Measurements from ENCODE around the gene TTC7B.

TTC7B gene

GRCh38 chr14:90649557-90650135 is 166.6 kb downstream of the TTC7B start:
- in situ Hi-C loops (cut with MboI; ENCODE audit: low sequenced_read_pairs): no loop called here

- in situ Hi-C loops (cut with MboI; ENCODE audit: low sequenced_read_pairs): no loop called here
Observed at GRCh38 chr14:90649083-90649482, 167.1 kb downstream of the TTC7B start.

DNA sequence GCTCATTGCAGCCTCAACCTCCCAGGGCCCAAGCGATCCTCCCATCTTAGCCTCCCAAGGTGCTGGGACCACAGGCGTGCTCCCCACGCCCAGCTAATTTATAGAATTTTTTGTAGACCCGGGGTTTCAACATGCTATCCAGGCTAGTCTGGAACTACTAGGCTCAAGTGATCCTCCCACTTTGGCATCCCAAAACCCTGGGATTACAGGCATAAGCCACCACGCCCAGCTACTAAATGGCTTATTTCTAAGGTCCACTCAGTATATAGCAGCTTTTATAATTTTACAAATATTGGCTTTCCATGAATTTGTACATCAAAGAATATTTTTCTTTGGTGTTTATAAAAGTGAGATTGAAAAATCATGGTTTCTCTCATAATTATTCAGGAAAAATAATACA is 167.8 kb downstream of the TTC7B start:
- in situ Hi-C loops (cut with MboI; ENCODE audit: low sequenced_read_pairs): no loop called here

DNA sequence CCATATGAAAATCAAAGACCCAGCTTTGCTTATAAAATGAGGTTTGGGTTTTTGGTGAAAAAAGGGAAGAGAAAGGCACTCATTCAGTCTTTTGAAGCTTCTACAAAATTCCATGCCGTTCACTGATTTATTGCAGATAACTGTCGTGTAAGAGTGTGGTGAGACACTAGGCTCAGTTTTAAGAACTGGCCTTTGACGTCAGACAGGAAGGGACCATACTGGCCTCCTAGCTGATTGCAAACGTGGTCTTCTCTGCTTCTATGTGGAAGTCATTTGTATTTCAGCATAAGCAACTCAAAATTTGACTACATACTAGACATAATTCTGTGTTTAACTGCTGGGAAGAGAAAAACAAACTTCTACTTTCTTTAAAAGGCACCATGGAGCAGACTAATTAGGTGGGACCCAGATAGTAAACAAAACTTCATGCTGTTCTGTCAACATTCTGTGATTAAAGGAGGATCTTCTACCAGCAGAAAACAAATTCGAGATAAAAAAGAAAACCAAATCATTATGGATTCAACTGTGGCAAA is 168.7 kb downstream of the TTC7B start:
- in situ Hi-C loops (cut with MboI; ENCODE audit: low sequenced_read_pairs): no loop called here

- in situ Hi-C loops (cut with MboI; ENCODE audit: low sequenced_read_pairs): no loop called here
Observed at GRCh38 chr14:90645842-90646443, 170.3 kb downstream of the TTC7B start.

DNA sequence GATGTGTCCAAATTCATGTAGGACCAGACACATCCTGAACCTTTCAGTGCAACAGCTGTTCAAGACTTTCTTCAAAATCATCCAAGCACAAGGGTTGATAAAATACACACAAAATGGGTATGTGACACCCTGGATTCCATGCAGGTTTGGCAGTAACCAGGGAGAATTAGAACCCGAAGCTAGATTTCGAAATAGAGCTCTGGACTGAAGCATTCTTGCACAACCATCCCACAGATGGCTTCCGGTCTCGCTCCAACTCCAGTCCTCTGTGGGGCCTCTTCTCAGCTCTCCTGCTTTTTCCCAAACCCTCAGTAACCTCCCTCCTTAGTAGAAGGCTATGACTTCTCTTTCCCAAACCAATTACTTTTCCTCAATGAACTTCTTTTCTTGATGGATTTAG is 171.3 kb downstream of the TTC7B start:
- in situ Hi-C loops (cut with MboI; ENCODE audit: low sequenced_read_pairs): no loop called here

- in situ Hi-C loops (cut with MboI; ENCODE audit: low sequenced_read_pairs): no loop called here
Observed at GRCh38 chr14:90643982-90644670, 172.1 kb downstream of the TTC7B start.

GRCh38 chr14:90642244-90642717 is 173.9 kb downstream of the TTC7B start:
- in situ Hi-C loops (cut with MboI; ENCODE audit: low sequenced_read_pairs): no loop called here

GRCh38 chr14:90641615-90642243 is 174.5 kb downstream of the TTC7B start:
- in situ Hi-C loops (cut with MboI; ENCODE audit: low sequenced_read_pairs): no loop called here

DNA sequence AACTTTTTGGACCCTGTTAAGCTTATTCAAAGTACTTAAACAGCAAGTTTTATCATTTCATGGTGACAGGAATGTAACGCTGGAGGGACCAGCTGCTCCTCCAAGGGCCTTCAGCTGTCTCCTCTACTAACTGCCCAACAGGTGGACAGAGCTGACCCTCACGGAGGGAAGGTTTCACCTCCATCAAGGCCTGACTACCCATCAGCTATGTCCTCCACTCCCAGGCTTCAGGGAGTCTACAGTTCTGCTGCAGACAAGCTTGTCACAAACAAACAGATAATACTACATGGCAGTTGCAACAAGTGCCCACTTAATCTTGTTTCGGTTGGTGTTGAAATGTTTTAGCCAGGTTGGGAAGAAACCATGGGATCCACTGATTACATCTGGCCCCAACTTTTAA is 175.1 kb downstream of the TTC7B start:
- in situ Hi-C loops (cut with MboI; ENCODE audit: low sequenced_read_pairs): no loop called here

- in situ Hi-C loops (cut with MboI; ENCODE audit: low sequenced_read_pairs): no loop called here
Observed at GRCh38 chr14:90639641-90640040, 176.6 kb downstream of the TTC7B start.

DNA sequence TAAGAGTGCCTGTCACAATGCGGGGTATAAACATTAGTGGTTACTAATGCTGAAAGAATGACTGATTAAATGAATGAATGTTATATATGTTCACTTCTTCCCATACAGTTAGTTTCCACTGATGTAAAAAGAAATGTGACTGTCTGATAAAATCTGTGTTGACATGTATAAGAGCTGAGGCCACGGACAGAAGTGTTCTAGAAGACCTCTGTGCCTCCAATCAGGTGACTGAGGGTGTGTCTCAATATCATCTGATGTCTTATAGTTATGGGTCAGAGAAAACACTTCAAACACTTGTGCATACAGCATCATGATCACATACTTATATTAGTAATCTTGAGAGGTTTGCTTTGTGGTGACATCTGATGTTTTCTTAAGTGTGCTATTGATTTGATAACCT is 183.4 kb downstream of the TTC7B start:
- in situ Hi-C loops (cut with MboI; ENCODE audit: low sequenced_read_pairs): no loop called here

DNA sequence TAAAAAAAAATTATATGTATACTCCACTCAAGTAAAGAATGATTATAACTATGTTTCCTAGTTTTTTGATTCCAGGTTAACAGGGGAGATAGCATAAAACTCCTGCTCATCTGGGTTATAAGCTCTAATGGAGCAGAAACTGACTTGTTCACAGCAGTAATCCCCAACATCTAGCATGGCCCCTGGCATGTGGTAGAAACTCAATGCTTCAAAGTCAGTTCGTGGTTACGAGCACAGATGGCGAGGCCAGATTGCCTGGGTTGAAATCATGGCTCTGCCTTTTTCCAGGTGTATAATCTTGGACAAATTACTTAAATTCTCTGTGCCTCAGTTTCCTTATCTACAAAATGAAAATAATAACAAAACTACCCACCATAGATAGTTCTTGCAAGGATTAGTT is 183.8 kb downstream of the TTC7B start:
- in situ Hi-C loops (cut with MboI; ENCODE audit: low sequenced_read_pairs): no loop called here

DNA sequence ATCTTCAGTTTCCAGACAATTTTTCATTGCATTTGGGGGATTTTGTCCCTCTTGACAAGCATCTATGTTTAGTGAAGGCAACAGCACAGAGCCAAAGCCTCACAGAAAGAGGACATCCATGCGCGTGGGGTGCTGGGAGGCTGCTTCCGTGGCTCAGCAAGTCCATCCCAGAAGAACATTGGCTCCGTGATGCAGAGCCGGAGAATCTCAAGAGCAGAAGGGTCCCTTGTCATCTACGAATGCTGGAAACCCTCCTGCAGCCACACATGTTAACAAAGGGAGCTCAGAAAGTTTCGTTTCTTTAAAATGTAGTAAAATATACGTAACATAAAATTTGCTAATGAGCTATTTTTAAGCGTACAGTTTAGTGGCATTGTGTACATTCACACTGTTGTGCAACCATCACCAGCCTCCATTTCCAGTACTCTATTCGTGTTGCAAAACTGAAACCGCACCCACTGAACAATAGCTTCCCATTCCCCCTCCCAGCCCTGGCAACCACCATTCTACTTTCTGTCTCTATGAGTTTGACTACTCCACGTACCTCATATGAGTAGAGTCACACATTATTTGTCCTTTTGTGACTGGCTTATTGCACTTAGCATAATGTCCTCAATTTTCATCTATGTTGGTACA is 185.9 kb downstream of the TTC7B start:
- in situ Hi-C loops (cut with MboI; ENCODE audit: low sequenced_read_pairs): no loop called here

DNA sequence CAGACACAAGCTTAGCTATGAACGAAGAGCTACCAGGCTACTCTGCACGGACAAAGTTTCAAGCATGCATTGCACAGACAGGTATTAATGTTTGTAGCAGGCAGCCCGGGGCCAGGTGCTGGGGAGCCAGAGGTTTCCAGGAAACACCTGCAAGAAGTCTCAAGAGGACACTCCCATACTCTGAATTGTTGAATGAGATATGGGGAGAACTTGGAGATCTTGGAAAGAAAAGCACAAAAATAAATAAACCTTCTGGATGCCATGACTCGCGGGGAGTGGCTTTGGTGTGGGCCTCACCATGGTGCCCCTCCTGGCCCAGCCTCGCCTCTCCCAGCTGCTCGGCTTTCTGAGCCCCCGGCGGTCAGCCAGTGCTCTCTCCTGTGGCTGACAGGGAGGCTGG is 186.8 kb downstream of the TTC7B start:
- in situ Hi-C loops (cut with MboI; ENCODE audit: low sequenced_read_pairs): no loop called here

DNA sequence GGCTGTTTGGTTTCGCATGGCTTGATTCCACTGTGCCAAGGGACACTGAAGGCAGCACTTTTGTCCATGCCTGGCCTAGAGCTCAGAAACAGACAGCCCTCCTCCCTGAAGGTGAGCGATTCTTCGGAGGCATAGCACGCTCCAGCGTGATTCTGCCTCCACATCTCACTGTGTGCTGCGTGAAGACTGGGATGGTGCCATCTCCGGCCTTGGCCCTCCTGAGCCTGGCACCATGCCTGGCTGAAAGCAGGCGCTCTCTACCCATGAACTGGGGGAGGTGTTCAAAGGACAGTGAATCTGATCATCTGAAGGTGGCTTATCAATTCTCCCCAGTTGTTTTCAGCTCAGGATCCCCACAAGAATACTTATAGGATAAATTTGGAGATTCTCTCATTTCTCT is 187.4 kb downstream of the TTC7B start:
- in situ Hi-C loops (cut with MboI; ENCODE audit: low sequenced_read_pairs): no loop called here

DNA sequence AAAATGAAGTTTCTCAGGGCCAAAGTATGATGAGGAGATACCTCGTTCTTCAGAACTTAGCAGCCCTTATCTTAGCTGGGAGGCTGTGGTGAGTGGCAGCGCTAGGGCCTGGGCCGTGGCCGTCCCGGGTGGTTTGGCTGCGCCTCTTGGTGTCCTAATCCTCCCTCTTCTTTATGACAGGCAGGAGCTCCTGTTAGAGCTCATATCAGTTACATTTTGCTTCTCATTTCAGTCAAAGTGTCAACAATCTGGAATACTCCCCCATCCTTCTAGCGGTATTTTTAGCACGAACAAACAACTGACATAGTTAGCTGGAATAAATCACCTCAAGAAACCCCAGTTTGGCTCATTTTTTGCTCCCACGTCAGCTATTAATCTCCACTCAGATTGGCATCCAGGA is 188.8 kb downstream of the TTC7B start:
- in situ Hi-C loops (cut with MboI; ENCODE audit: low sequenced_read_pairs): no loop called here

DNA sequence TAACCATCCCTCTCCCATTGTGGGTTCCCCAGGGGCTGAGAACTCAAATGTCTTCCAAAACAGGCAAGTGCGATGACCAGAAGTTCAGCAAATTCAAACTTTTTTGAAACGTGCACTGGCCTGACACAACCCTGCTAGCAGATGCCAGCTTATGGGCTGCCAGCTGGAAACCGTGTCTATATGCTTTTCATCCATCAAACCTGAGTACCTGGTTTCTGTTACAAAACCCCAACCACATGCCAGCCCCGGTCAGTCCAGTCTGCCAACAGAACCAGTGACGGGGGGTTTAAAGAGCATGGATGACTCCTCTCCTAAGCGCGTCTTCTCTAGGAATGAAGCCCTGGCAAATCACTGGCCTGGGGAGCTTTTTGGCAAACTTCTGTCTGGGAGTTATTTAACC is 189.7 kb downstream of the TTC7B start:
- in situ Hi-C loops (cut with MboI; ENCODE audit: low sequenced_read_pairs): no loop called here

DNA sequence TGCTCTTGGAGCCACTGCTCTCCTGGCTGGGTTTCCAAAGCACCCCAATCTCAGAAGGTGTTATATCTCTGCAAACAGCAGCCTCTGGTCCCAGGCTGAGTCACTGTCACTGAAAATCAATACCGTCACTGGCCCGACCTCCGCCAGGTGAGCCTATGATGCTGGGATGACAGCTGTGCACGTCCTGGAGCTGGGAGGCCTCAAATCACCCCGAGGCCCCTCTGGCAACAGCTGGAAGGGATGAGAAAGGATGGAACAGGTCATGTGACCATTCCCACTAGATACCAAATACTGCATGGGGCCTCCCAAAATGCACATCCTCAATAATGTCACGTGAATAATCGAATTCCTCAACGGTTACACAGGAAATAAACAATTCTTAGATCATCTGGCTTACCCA is 190.8 kb downstream of the TTC7B start:
- in situ Hi-C loops (cut with MboI; ENCODE audit: low sequenced_read_pairs): no loop called here

DNA sequence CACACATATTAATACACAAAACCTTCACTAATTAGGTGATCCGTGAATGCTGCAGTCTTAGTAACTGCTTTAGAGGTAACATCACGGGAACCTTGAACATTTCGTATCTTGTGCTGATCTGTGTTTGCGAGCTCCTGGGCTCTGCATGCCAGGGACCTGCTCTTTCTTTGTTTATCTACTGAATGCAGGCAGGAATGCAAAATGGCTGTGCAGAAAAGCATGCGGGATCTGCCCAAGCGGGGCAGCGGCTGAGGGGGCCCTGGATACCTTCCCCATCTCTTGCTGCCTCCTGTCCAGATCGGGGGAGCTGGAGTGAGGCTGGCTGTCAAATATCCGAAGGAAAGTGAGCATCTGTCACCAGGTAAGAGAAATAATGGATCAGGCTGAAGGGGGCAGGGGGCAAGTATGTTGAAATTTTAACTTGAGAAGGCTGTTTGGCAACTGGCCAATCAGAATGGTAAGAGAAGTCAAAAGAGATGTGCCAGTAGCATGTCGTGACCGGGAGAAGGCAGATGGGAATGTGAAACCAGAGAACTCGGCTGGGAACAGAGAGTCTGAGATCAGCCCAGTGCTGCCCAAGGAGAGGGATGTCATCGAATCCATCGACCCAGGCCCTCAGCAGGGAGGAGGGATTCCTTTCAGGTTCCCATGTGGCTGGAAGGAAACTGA is 191.4 kb downstream of the TTC7B start:
- in situ Hi-C loops (cut with MboI; ENCODE audit: low sequenced_read_pairs): no loop called here

DNA sequence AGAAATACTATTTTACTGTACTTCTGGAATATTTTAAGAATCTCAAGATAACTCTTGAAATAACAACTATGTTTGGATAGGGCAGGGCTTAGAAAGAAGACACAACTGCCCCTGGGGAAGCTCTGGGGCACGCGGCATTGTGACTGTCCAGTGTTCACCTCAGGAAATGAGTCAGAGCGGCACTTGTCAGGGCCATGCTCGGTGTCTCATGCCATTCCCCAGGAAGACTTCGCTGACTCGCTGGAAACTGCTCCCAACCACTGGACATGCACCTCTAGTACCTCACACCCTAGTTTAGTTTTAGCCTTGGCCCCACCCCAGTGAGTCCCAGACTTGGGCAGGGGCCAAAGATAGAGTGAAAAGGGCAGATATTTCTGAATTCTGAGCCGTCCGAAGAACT is 192.0 kb downstream of the TTC7B start:
- in situ Hi-C loops (cut with MboI; ENCODE audit: low sequenced_read_pairs): no loop called here

Measured in HL-60/S4 (cell line).